Tibial nerve (tissue), 4 donors: Measurements from ENCODE around the gene PRKAR1B. TPM values are rescaled to one million over a fixed set of nuclear protein-coding genes. Genes with fewer than 3 reads are reported as not detected.

ENCODE experiments used
- DNase-seq, 2 donors: peaks; one replicate each; pipeline ENCODE4 v3.0.0-alpha.2; 2019; ENCODE audit warnings: low spot score in 2 of 2
- H3K27ac ChIP-seq, 4 donors: fragments of 200-600 bp; sonication (generic) in 3 of 4; one replicate each; pipeline ENCODE4 v1.5.1; 2017 to 2019; ENCODE audit warnings: mild to moderate bottlenecking in 1 of 4
- H3K27me3 ChIP-seq, 2 donors: fragments of 200-600 bp; sonication (generic) in 1 of 2; one replicate each; pipeline versions ENCODE4 v1.5.1 to v1.6.0; 2017 to 2019
- H3K36me3 ChIP-seq, 3 donors: fragments of 200-600 bp; sonication (generic); one replicate each; pipeline ENCODE4 v1.5.1; 2018 to 2019
- H3K4me1 ChIP-seq, 4 donors: fragments of 200-600 bp; sonication (generic) in 3 of 4; one replicate each; pipeline ENCODE4 v1.5.1; 2017 to 2019
- H3K4me3 ChIP-seq, 4 donors: fragments of 200-600 bp; sonication (generic) in 3 of 4; one replicate each; pipeline ENCODE4 v1.5.1; 2017 to 2019; ENCODE audit warnings: mild to moderate bottlenecking in 1 of 4, moderate library complexity in 1 of 4
- H3K9me3 ChIP-seq, 4 donors: fragments of 200-600 bp; sonication (generic) in 3 of 4; one replicate each; pipeline ENCODE4 v1.5.1; 2017 to 2019
- EP300 ChIP-seq, 2 donors: sonication (generic); formaldehyde crosslinking; IDR thresholded peaks; one replicate each; pipeline ENCODE4 v1.6.1; 2017; ENCODE audit warnings: antibody characterized with exemption in 2 of 2, mild to moderate bottlenecking in 1 of 2
- POLR2A ChIP-seq, 2 donors: fragments of 450-650 bp; IDR thresholded peaks; one replicate each; pipeline ENCODE4 v1.6.1; 2017; ENCODE audit warnings: antibody characterized with exemption in 2 of 2, mild to moderate bottlenecking in 2 of 2, moderate library complexity in 2 of 2
- WGBS, 2 donors: methylation state at CpG; one replicate each; pipeline ENCODE4 v1.1.5; 2018; 5-methylcytosine and 5-hydroxymethylcytosine counted together
- total RNA-seq, 4 donors: library from RNA; depleted of rRNA; stranded (reverse); fragments of >200 nt; gene quantifications; one replicate each; pipeline ENCODE4 v1.1.0, GENCODE V29; 2016
- TF ChIP-seq, protein P1 (sequence below), 5 experiments: fragments of 200-600 bp in 3 of 5; fragments of 450-650 bp in 2 of 5; sonication (generic) in 3 of 5; IDR thresholded peaks; one replicate each; pipeline ENCODE4 v1.5.1; 2016 to 2019; ENCODE audit warnings: antibody characterized with exemption in 5 of 5, mild to moderate bottlenecking in 3 of 5, moderate library complexity in 2 of 5

The PRKAR1B gene
- total RNA-seq, 4 donors from 2014 or later = 2.7 to 12.3 (median 4.8) TPM

DNA sequence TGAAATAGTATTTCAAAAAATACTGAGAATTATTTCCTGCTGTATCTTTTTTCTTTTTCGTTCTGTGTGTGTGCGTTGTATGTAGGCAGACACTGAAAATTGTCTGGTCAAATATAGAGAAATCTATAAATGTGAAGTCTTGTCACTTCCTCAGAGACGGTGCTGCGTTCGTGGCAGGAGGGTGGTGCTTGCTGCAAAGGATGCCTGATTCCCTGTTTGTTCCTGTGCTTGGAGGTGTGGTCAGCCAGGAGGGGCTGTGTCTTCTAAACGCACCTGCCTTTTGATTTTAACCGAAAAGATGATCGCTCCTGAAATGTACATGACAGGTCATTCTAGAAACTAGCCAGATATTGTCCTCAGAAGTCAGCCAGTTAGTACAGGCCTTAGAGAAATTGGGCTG lies 32.5 kb upstream of the PRKAR1B start:
- TF ChIP-seq EP300 (IDR thresholded peaks at IDR 0.05) = no peak
- no peak for TF ChIP-seq POLR2A (IDR thresholded peaks at IDR 0.05)
- TF ChIP-seq, protein P1, sequence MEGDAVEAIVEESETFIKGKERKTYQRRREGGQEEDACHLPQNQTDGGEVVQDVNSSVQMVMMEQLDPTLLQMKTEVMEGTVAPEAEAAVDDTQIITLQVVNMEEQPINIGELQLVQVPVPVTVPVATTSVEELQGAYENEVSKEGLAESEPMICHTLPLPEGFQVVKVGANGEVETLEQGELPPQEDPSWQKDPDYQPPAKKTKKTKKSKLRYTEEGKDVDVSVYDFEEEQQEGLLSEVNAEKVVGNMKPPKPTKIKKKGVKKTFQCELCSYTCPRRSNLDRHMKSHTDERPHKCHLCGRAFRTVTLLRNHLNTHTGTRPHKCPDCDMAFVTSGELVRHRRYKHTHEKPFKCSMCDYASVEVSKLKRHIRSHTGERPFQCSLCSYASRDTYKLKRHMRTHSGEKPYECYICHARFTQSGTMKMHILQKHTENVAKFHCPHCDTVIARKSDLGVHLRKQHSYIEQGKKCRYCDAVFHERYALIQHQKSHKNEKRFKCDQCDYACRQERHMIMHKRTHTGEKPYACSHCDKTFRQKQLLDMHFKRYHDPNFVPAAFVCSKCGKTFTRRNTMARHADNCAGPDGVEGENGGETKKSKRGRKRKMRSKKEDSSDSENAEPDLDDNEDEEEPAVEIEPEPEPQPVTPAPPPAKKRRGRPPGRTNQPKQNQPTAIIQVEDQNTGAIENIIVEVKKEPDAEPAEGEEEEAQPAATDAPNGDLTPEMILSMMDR (IDR thresholded peaks at IDR 0.05) = no peak
- Histone ChIP-seq H3K4me3 (no peak overlapping the region), H3K4me1 (no peaks in the 10 kb centered on the region), H3K36me3 (peaks cover 4 to 100% (median 30%) of the 10 kb centered on the region in 3 donors), H3K9me3 (no peaks in the 10 kb centered on the region), H3K27me3 (no peaks in the 10 kb centered on the region), H3K27ac (no peak overlapping the region)
- no peak for DNase-seq
- WGBS, 2 donors = 88 to 91% methylated on average over 8 of the region's 8 CpGs

DNA sequence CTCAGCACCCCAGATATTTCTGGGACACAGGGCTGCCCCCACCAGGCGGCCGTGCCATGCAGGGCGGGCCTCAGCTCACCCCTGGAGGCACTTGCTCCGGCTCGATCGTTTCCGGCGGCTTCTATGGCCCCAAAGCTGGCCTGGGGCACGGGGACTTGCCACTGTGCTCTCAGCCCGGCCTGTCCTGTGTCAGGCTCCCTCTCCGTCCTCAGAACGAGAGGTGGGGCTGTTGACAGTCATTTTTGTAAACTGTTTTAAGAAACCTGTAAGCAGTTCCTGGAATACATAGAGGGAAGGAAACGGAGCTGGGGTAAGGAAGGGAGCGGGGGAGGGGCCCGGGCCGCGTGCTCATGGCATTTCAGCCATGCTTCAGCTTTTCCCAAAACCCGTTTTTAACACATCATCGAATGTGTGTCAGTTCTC lies 30.7 kb upstream of the PRKAR1B start:
- no peak for DNase-seq
- TF ChIP-seq POLR2A (IDR thresholded peaks at IDR 0.05) (no peak), EP300 (IDR thresholded peaks at IDR 0.05) (no peak)
- TF ChIP-seq, protein P1 (IDR thresholded peaks at IDR 0.05) = no peak
- H3K36me3 ChIP-seq = peaks cover 4 to 98% (median 22%) of the 10 kb centered on the region in 3 donors
- H3K27me3 ChIP-seq = no peaks in the 10 kb centered on the region
- H3K9me3 ChIP-seq = no peaks in the 10 kb centered on the region
- no peaks in the 10 kb centered on the region for H3K4me1 ChIP-seq
- H3K4me3 ChIP-seq = no peak overlapping the region
- WGBS, 2 donors = 87 to 89% methylated on average over 17 to 19 of the region's 19 CpGs
- H3K27ac ChIP-seq = no peak overlapping the region

DNA sequence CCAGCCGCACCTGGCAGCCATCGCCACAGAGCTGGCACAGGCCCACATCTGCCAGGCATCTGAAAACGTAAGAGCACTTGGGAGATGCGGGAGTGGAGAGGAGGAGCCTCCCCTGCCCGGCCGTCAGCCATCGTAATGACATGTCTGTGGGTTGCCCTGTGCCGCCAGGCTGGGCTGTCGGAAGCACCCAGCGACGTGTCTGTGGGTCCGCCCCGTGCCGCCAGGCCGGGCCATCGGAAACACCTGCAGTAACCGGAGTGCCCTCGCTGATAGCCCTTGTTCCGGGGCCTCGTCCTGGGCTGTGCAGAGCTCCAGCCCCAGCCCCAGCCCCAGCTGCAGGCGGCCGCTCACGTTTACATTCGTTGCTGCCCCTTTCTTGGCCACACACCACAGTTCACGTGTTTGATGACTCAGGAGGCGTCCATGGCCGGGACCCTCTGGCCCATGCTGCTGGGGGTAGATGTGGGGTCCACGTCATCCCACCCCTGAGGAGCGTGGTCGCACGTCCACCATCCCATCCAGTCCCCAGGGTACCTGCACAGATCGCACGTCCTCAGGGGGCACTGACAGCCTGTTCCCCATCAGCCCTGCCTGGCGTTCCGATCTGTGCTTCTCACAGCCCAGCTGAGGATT lies 30.0 kb upstream of the PRKAR1B start:
- Histone ChIP-seq H3K9me3 (no peaks in the 10 kb centered on the region), H3K36me3 (peaks cover 4 to 98% (median 22%) of the 10 kb centered on the region in 3 donors), H3K4me1 (no peaks in the 10 kb centered on the region), H3K4me3 (no peak overlapping the region), H3K27ac (no peak overlapping the region), H3K27me3 (no peaks in the 10 kb centered on the region)
- 90 to 92% methylated on average over 25 to 33 of the region's 35 CpGs for WGBS, 2 donors
- no peak for DNase-seq
- TF ChIP-seq POLR2A (IDR thresholded peaks at IDR 0.05) (no peak), EP300 (IDR thresholded peaks at IDR 0.05) (no peak)
- TF ChIP-seq, protein P1 (IDR thresholded peaks at IDR 0.05) = no peak

GRCh38 chr7:756231-756927 lies 29.3 kb upstream of the PRKAR1B start:
- H3K9me3 ChIP-seq = no peaks in the 10 kb centered on the region
- H3K36me3 ChIP-seq = peaks cover 4 to 96% (median 22%) of the 10 kb centered on the region in 3 donors
- 92 to 93% methylated on average over 28 to 30 of the region's 30 CpGs for WGBS, 2 donors
- H3K27ac ChIP-seq = no peak overlapping the region
- no peak overlapping the region for H3K4me3 ChIP-seq
- TF ChIP-seq POLR2A (IDR thresholded peaks at IDR 0.05) (no peak), EP300 (IDR thresholded peaks at IDR 0.05) (no peak)
- TF ChIP-seq, protein P1 (IDR thresholded peaks at IDR 0.05) = no peak
- no peaks in the 10 kb centered on the region for H3K27me3 ChIP-seq
- no peaks in the 10 kb centered on the region for H3K4me1 ChIP-seq
- DNase-seq = no peak

GRCh38 chr7:755413-755805 lies 28.3 kb upstream of the PRKAR1B start:
- Histone ChIP-seq H3K4me1 (no peaks in the 10 kb centered on the region), H3K27ac (no peak overlapping the region), H3K4me3 (no peak overlapping the region), H3K27me3 (no peaks in the 10 kb centered on the region), H3K36me3 (peaks cover 4 to 96% (median 22%) of the 10 kb centered on the region in 3 donors), H3K9me3 (no peaks in the 10 kb centered on the region)
- DNase-seq = no peak
- 84 to 88% methylated on average over 9 of the region's 9 CpGs for WGBS, 2 donors
- TF ChIP-seq EP300 (IDR thresholded peaks at IDR 0.05) (no peak), POLR2A (IDR thresholded peaks at IDR 0.05) (no peak)
- TF ChIP-seq, protein P1 (IDR thresholded peaks at IDR 0.05) = no peak
